Keratinocyte (primary cell): ENCODE data around the gene NFATC2. TPM values are rescaled to one million over a fixed set of nuclear protein-coding genes. Genes with fewer than 3 reads are reported as not detected.

Experiments used
- DNase-seq: peaks from one replicate; pipeline ENCODE4 v3.0.0-alpha.2; 2011; ENCODE audit warnings: low read depth, missing footprints, low spot score
- FAIRE-seq: peaks from 2 replicates; lab custom pipeline; 2011; peaks lifted over from hg19 to GRCh38; lab: Jason Lieb, UNC
- H2AFZ ChIP-seq: 2 replicates; pipeline ENCODE4 v1.6.0; 2012; ENCODE audit warnings: low read length, control low read depth, inconsistent platforms; ENCODE audit not compliant: control insufficient read depth
- H3K27ac ChIP-seq: 2 replicates; pipeline ENCODE4 v1.5.1; 2011; ENCODE audit warnings: low read length; ENCODE audit not compliant: control insufficient read depth, insufficient read depth
- H3K27me3 ChIP-seq: 3 replicates; pipeline ENCODE4 v1.6.0; 2011; ENCODE audit warnings: low read length; ENCODE audit not compliant: control insufficient read depth, insufficient read depth; ENCODE audit errors: extremely low read depth
- H3K36me3 ChIP-seq, 2 experiments: 2 replicates in 1 of 2; 3 replicates in 1 of 2; pipeline ENCODE4 v1.5.1; 2011; ENCODE audit warnings: low read length in 2 of 2, mild to moderate bottlenecking in 1 of 2; ENCODE audit not compliant: control insufficient read depth in 2 of 2, insufficient read depth in 2 of 2; ENCODE audit errors: extremely low read depth in 1 of 2
- H3K4me1 ChIP-seq: 3 replicates; pipeline ENCODE4 v1.5.1; 2011; ENCODE audit warnings: low read length; ENCODE audit not compliant: control insufficient read depth, insufficient read depth; ENCODE audit errors: extremely low read depth
- H3K4me2 ChIP-seq: 3 replicates; pipeline ENCODE4 v1.6.0; 2011; ENCODE audit warnings: low read depth, low read length; ENCODE audit not compliant: control insufficient read depth, insufficient read depth; ENCODE audit errors: extremely low read depth
- H3K4me3 ChIP-seq, 3 experiments: fragments of 200-600 bp in 1 of 3; sonication (generic) in 1 of 3; 2 replicates in 2 of 3; 3 replicates in 1 of 3; pipeline ENCODE4 v1.5.1; 2011 to 2016; ENCODE audit warnings: low read length in 3 of 3, mild to moderate bottlenecking in 3 of 3, control low read depth in 2 of 3, inconsistent platforms in 1 of 3, low read depth in 1 of 3, mixed read lengths in 1 of 3, mixed run types in 1 of 3, moderate library complexity in 1 of 3; ENCODE audit not compliant: control insufficient read depth in 2 of 3, insufficient read depth in 2 of 3; ENCODE audit errors: extremely low read depth in 1 of 3
- H3K79me2 ChIP-seq: 2 replicates; pipeline ENCODE4 v1.6.0; 2012; ENCODE audit warnings: low read length; ENCODE audit not compliant: control insufficient read depth, insufficient read depth
- H3K9ac ChIP-seq: 3 replicates; pipeline ENCODE4 v1.6.0; 2011; ENCODE audit warnings: low read length; ENCODE audit not compliant: control insufficient read depth, insufficient read depth; ENCODE audit errors: extremely low read depth
- H3K9me1 ChIP-seq: 3 replicates; pipeline ENCODE4 v1.6.0; 2011; ENCODE audit warnings: low read length; ENCODE audit not compliant: control insufficient read depth, insufficient read depth; ENCODE audit errors: extremely low read depth
- H3K9me3 ChIP-seq: 2 replicates; pipeline ENCODE4 v1.5.1; 2012; ENCODE audit warnings: low read depth, low read length; ENCODE audit not compliant: control insufficient read depth
- H4K20me1 ChIP-seq: 3 replicates; pipeline ENCODE4 v1.6.0; 2011; ENCODE audit warnings: low read length; ENCODE audit not compliant: control insufficient read depth, insufficient read depth; ENCODE audit errors: extremely low read depth
- EZH2 ChIP-seq: IDR thresholded peaks from one replicate; pipeline ENCODE4 v1.6.1; 2012; ENCODE audit warnings: inconsistent platforms, mild to moderate bottlenecking, low read length, moderate library complexity
- dilution Hi-C: fragments of 300-500 bp; cut with MboI; formaldehyde crosslinking; loops from one replicate; pipeline ENCODE4 v1.7.0; 2020; ENCODE audit warnings: low sequenced_read_pairs; ENCODE audit not compliant: extremely low pct_ligation_motif_present
- polyA plus RNA-seq, 5 experiments: library from polyadenylated mRNA; depleted of rRNA in 3 of 5; stranded (reverse) in 3 of 5; stranded (forward) in 1 of 5; unstranded in 1 of 5; fragments of >200 nt; gene quantifications; 1 replicate in 1 of 5; 2 replicates in 3 of 5; 3 replicates in 1 of 5; pipeline versions ENCODE4 v1.2.1 to v1.2.3, GENCODE V29; 2011 to 2012; ENCODE audit warnings: missing spikeins in 2 of 5, low read depth in 1 of 5, low replicate concordance in 1 of 5
- TF ChIP-seq, protein P1 (sequence below), 3 experiments: IDR thresholded peaks in 1 of 3; conservative IDR thresholded peaks in 1 of 3; optimal IDR thresholded peaks in 1 of 3; 2 replicates in 2 of 3; 3 replicates in 1 of 3; pipeline versions ENCODE3 to v1.5.1; 2011; ENCODE audit warnings: low read length in 3 of 3, mild to moderate bottlenecking in 3 of 3, moderate library complexity in 2 of 3, control low read depth in 1 of 3, inconsistent platforms in 1 of 3; ENCODE audit not compliant: insufficient read depth in 2 of 3; ENCODE audit errors: extremely low read depth in 1 of 3

Gene NFATC2
- polyA plus RNA-seq, 1 donor (not counting 4 experiments of a cell fraction or from before 2014, with no cell fraction given): 0.05 TPM

DNA sequence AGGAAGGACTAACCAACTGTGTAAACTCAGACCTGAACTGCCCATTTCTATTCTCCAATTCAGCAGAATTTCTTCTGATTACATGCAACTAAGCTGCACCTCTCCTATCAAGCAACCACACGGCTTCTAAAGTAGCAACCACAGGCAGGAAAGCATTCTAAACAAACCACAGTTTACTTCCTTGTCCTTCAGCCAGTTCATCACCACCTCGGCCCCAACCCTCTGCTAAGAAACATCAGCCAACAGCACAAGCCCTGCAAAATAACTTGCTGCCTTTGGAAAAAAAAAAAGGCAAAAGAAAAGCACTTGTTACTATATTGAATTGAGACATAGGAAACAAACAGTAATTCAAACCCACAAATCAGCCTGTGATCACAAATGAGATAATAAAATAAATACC is 140.3 kb downstream of the NFATC2 start:
- Histone ChIP-seq H3K9ac (no peak overlapping the region), H2AFZ (no peak overlapping the region), H3K9me3 (no peaks in the 10 kb centered on the region), H3K27me3 (peaks cover 4% of the 10 kb centered on the region), H3K4me3 (no peak overlapping the region), H3K36me3 (no peaks in the 10 kb centered on the region), H3K4me1 (no peaks in the 10 kb centered on the region), H3K27ac (no peak overlapping the region), H3K79me2 (no peaks in the 10 kb centered on the region), H3K4me2 (no peak overlapping the region), H3K9me1 (no peaks in the 10 kb centered on the region), H4K20me1 (no peaks in the 10 kb centered on the region)
- dilution Hi-C loops: no loop called here
- DNase-seq (no peak), FAIRE-seq (no peak)
- no peak for TF ChIP-seq EZH2
- TF ChIP-seq, protein P1, sequence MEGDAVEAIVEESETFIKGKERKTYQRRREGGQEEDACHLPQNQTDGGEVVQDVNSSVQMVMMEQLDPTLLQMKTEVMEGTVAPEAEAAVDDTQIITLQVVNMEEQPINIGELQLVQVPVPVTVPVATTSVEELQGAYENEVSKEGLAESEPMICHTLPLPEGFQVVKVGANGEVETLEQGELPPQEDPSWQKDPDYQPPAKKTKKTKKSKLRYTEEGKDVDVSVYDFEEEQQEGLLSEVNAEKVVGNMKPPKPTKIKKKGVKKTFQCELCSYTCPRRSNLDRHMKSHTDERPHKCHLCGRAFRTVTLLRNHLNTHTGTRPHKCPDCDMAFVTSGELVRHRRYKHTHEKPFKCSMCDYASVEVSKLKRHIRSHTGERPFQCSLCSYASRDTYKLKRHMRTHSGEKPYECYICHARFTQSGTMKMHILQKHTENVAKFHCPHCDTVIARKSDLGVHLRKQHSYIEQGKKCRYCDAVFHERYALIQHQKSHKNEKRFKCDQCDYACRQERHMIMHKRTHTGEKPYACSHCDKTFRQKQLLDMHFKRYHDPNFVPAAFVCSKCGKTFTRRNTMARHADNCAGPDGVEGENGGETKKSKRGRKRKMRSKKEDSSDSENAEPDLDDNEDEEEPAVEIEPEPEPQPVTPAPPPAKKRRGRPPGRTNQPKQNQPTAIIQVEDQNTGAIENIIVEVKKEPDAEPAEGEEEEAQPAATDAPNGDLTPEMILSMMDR (optimal IDR thresholded peaks at IDR 0.05 in 1 of 3, IDR thresholded peaks at IDR 0.05 in 1 of 3, conservative IDR thresholded peaks at IDR 0.05 in 1 of 3; ENCODE audit: extremely low read depth in 1 of 3, insufficient read depth in 2 of 3, low read length in 3 of 3): no peak

DNA sequence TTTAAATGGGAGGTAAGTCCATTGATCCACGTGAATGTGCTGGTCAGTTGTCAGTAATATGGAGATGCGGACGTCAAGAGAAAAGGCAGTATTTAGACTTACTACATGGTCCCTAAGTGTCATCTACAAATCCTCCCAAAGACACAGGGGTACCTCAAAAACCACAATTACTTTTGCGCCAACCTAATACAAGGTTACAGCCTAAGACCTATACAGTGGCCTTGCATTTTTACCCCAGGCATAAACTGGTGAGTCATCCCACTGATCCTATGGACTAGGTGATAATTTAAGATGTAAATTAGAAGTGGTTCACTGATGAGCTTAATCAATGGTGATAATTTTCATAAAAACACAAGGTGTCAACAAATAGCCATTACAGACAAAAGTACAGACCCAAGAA is 141.0 kb downstream of the NFATC2 start:
- H3K27me3 ChIP-seq: peaks cover 4% of the 10 kb centered on the region
- no peak overlapping the region for H3K27ac ChIP-seq
- dilution Hi-C loops: no loop called here
- H3K4me3 ChIP-seq: no peak overlapping the region
- no peak overlapping the region for H2AFZ ChIP-seq
- H3K9me1 ChIP-seq: no peaks in the 10 kb centered on the region
- H3K36me3 ChIP-seq: no peaks in the 10 kb centered on the region
- H3K4me1 ChIP-seq: no peaks in the 10 kb centered on the region
- no peaks in the 10 kb centered on the region for H3K79me2 ChIP-seq
- no peaks in the 10 kb centered on the region for H4K20me1 ChIP-seq
- TF ChIP-seq, protein P1 (optimal IDR thresholded peaks at IDR 0.05 in 1 of 3, IDR thresholded peaks at IDR 0.05 in 1 of 3, conservative IDR thresholded peaks at IDR 0.05 in 1 of 3; ENCODE audit: extremely low read depth in 1 of 3, insufficient read depth in 2 of 3, low read length in 3 of 3): no peak
- TF ChIP-seq EZH2: no peak
- no peak for DNase-seq
- H3K4me2 ChIP-seq: no peak overlapping the region
- H3K9ac ChIP-seq: no peak overlapping the region
- no peaks in the 10 kb centered on the region for H3K9me3 ChIP-seq
- FAIRE-seq: no peak
